GM23338 (cell line): ENCODE measurements around the gene CD2AP. TPM values are rescaled to one million over a fixed set of nuclear protein-coding genes. Genes with fewer than 3 reads are reported as not detected.

Source experiments
- CREB1 ChIP-seq: fragments of 250-450 bp; sonication (Bioruptor Pico); IDR thresholded peaks from 2 replicates; pipeline ENCODE4 v1.5.0; 2020; ENCODE audit warnings: low read depth, mild to moderate bottlenecking, moderate library complexity
- ETS1 ChIP-seq: IDR thresholded peaks from 2 replicates; pipeline ENCODE4 v1.6.1; 2016; ENCODE audit warnings: antibody characterized with exemption
- EZH2 ChIP-seq: fragments of 200-600 bp; sonication (generic); IDR thresholded peaks from one replicate; pipeline ENCODE4 v1.8.0; 2017; ENCODE audit warnings: antibody characterized with exemption, mild to moderate bottlenecking, low read depth; ENCODE audit not compliant: unreplicated experiment
- POLR2AphosphoS5 ChIP-seq: IDR thresholded peaks from 2 replicates; pipeline ENCODE4 v1.6.1; 2016; ENCODE audit warnings: antibody characterized with exemption, low read depth
- REST ChIP-seq: IDR thresholded peaks from one replicate; pipeline ENCODE4 v1.6.1; 2018; ENCODE audit warnings: antibody characterized with exemption; ENCODE audit not compliant: unreplicated experiment
- ZNF462 ChIP-seq: fragments of 250-450 bp; sonication (Bioruptor Pico); IDR thresholded peaks from 2 replicates; pipeline ENCODE4 v1.5.0; 2020; ENCODE audit warnings: mild to moderate bottlenecking, moderate library complexity
- polyA plus RNA-seq: library from polyadenylated mRNA; unstranded; fragments of >200 nt; fragmentation: Nextera tagmentation; extraction: Ambion mirVana; gene quantifications from 2 replicates; pipeline ENCODE4 v1.2.1, GENCODE V29; 2016
- total RNA-seq: library from RNA; depleted of rRNA; stranded (reverse); fragments of >200 nt; shearing (Covaris generic); gene quantifications from 2 replicates; pipeline ENCODE4 v1.2.3, GENCODE V29; 2014

Gene CD2AP
- total and polyA plus RNA-seq, 2 experiments from 2014 or later, result 38.0 to 93.2 TPM

GRCh38 chr6:47496935-47497579 is 19.5 kb downstream of the CD2AP start (continued):
- TF ChIP-seq ZNF462 (CRISPR knock-in tag) (no peak), EZH2 (no peak), ETS1 (no peak), POLR2AphosphoS5 (no peak), CREB1 (no peak), REST (no peak)
